ENCODE measurements around the gene CREB3L2. TPM values are rescaled to one million over a fixed set of nuclear protein-coding genes. Genes with fewer than 3 reads are reported as not detected.

CREB3L2 gene
- total and polyA plus RNA-seq, 2 of the 8 experiments (the other 6 are each of a cell fraction or from before 2014, with no cell fraction given), result 14.4 to 48.3 TPM

DNA sequence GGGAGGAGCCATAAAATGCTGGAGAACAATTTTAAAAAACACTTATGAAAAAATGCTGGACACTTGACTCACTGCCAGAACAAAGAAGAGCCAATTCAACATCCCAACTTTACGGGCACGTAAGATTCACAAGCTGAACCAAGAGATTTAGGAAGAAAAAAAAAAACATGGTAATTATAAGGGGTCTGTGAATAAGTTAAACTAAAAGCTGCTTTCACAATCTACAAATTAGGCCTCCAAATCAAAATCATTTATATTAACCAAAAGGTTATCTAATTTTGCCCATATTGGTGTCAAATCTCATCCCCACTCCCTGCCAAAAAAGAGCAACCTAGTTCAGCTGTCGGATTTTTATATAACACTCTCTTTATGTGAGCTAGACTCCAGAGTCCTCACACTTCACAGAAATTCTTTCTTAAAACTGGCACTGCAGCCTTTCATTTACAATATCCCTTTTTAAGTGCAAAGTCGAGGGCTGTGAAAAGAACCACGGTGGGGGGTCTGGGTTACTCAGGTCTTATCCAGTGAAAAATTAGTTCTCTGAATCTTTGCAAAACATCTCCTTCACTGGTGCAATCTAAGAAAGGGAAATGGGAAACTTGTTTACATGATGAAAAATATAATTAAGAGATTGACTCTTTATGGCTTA, 124.7 kb downstream of the CREB3L2 start (continued):
- TF ChIP-seq ATF2 (IDR thresholded peaks at IDR 0.05; ENCODE audit: low read length) (no peak), CTBP2 (IDR thresholded peaks at IDR 0.05; ENCODE audit: borderline replicate concordance, insufficient read depth, insufficient read length, low read length) (no peak), KDM4A (IDR thresholded peaks at IDR 0.05; ENCODE audit: low read depth, low read length, severe bottlenecking) (no peak), TAF1 (IDR thresholded peaks at IDR 0.05; ENCODE audit: low read depth, low read length) (no peak), RAD21 (IDR thresholded peaks at IDR 0.05 in 1 of 2, conservative IDR thresholded peaks at IDR 0.05 in 1 of 2; ENCODE audit: low read depth in 2 of 2, low read length in 2 of 2) (no peak), CEBPB (IDR thresholded peaks at IDR 0.05; ENCODE audit: low read depth, low read length) (no peak), CREB1 (IDR thresholded peaks at IDR 0.05) (no peak), POLR2AphosphoS5 (IDR thresholded peaks at IDR 0.05; ENCODE audit: low read depth, low read length) (no peak), BACH1 (IDR thresholded peaks at IDR 0.05; ENCODE audit: low read length) (no peak)
